T-cell (primary cell): ENCODE measurements around the gene ADAMTS14. TPM values are rescaled to one million over a fixed set of nuclear protein-coding genes. Genes with fewer than 3 reads are reported as not detected.

Experiments used
- total RNA-seq, 35 experiments: library from RNA in 6 of 35; stranded (reverse) in 6 of 35; fragments of 120-200 nt in 1 of 35; gene quantifications; one replicate each; pipeline versions ENCODE4 v1.2.1 to v1.2.4 and lab custom pipeline; 2013 to 2026

The ADAMTS14 gene
- total RNA-seq, 5 donors from 2014 or later (not counting 1 experiment from before 2014, with no cell fraction given): 0.09 to 0.13 (median 0.10) TPM; not detected in 1

Other genes with a start within 250 kb of the ADAMTS14 start
- gene NODAL, start 230.8 kb upstream of the ADAMTS14 start, total RNA-seq: not detected
- under 1 TPM; 0.10 to 0.38 (median 0.13) TPM for gene PALD1, start 193.7 kb upstream of the ADAMTS14 start, total RNA-seq
- 100 to 1,000 TPM in 1 of 5 donors, 10 to 100 TPM in 4; 32.6 to 146 (median 63.0) TPM for gene PRF1, start 69.8 kb upstream of the ADAMTS14 start, total RNA-seq
- not detected for gene TBATA, start 112.9 kb downstream of the ADAMTS14 start, total RNA-seq
- 10 to 100 TPM; 25.0 to 36.8 (median 27.9) TPM for gene SGPL1, start 143.4 kb downstream of the ADAMTS14 start, total RNA-seq
- 10 to 100 TPM in 1 of 5 donors, 1 to 10 TPM in 4; 6.5 to 10.0 (median 9.2) TPM for gene PCBD1, start 216.1 kb downstream of the ADAMTS14 start, total RNA-seq